B cell (primary cell): Measurements from ENCODE around the gene NPC1. TPM values are rescaled to one million over a fixed set of nuclear protein-coding genes. Genes with fewer than 3 reads are reported as not detected.

ENCODE experiments used
- ATAC-seq: fragments of 200-7000 bp; cut with Tn5 transposase; one replicate; pipeline ENCODE4 v1.10.0; 2021; ENCODE audit warnings: low read depth, mild to moderate bottlenecking, moderate number of reproducible peaks, moderate library complexity
- CTCF ChIA-PET: fragments of 350-600 bp; sonication (Branson Sonifier 250); formaldehyde crosslinking; loops from one replicate; lab custom pipeline; 2021; ENCODE audit warnings: antibody characterized with exemption, inconsistent platforms; lab: Charles Lee
- POLR2A ChIA-PET: fragments of 350-600 bp; sonication (Branson Sonifier 250); formaldehyde crosslinking; loops from one replicate; lab custom pipeline; 2021; ENCODE audit warnings: antibody characterized with exemption; lab: Charles Lee
- DNase-seq: peaks from one replicate; pipeline ENCODE4 v3.0.0; 2013
- H2AFZ ChIP-seq: 2 replicates; pipeline ENCODE4 v1.6.1; 2012; ENCODE audit warnings: mild to moderate bottlenecking, low read depth, low read length; ENCODE audit not compliant: insufficient read depth, poor library complexity, severe bottlenecking
- H3K27ac ChIP-seq, 2 donors: 1 replicate in 1 of 2; 2 replicates in 1 of 2; pipeline ENCODE4 v1.5.1; 2012 to 2013; ENCODE audit warnings: low read length in 2 of 2, mild to moderate bottlenecking in 2 of 2, moderate library complexity in 1 of 2
- H3K27me3 ChIP-seq, 4 experiments: fragments of 200-600 bp in 1 of 4; sonication (generic) in 1 of 4; replicated peaks in 1 of 4; 1 replicate in 2 of 4; 2 replicates in 2 of 4; pipeline versions ENCODE4 v1.6.1 to v1.7.0; 2013 to 2016; ENCODE audit warnings: low read length in 3 of 4, mild to moderate bottlenecking in 2 of 4, mixed read lengths in 1 of 4, moderate library complexity in 1 of 4; ENCODE audit not compliant: insufficient read depth in 4 of 4, control insufficient read depth in 3 of 4; ENCODE audit errors: control extremely low read depth in 1 of 4
- H3K36me3 ChIP-seq, 2 experiments: replicated peaks in 1 of 2; 1 replicate in 1 of 2; 2 replicates in 1 of 2; pipeline versions ENCODE4 v1.6.1 to v1.7.1; 2013; ENCODE audit warnings: low read length in 1 of 2; ENCODE audit not compliant: insufficient read depth in 2 of 2, control insufficient read depth in 1 of 2; ENCODE audit errors: control extremely low read depth in 1 of 2, extremely low read depth in 1 of 2
- H3K4me1 ChIP-seq, 2 donors: fragments of 200-600 bp in 1 of 2; sonication (generic) in 1 of 2; 1 replicate in 1 of 2; 2 replicates in 1 of 2; pipeline versions ENCODE4 v1.5.1 to v1.6.1; 2013 to 2017; ENCODE audit warnings: low read length in 2 of 2; ENCODE audit not compliant: control insufficient read depth in 2 of 2, insufficient read depth in 2 of 2
- H3K4me2 ChIP-seq: replicated peaks from 2 replicates; pipeline ENCODE3; 2012; ENCODE audit warnings: mild to moderate bottlenecking, low read depth, low read length; ENCODE audit not compliant: poor library complexity, severe bottlenecking
- H3K4me3 ChIP-seq, 5 experiments: fragments of 200-600 bp in 1 of 5; sonication (generic) in 1 of 5; 1 replicate in 3 of 5; 2 replicates in 2 of 5; pipeline versions ENCODE4 v1.5.1 to v1.7.0; 2011 to 2016; ENCODE audit warnings: low read length in 4 of 5, mild to moderate bottlenecking in 4 of 5, low read depth in 2 of 5, control low read depth in 1 of 5, moderate library complexity in 1 of 5; ENCODE audit not compliant: insufficient read depth in 1 of 5; ENCODE audit errors: control extremely low read depth in 1 of 5, extremely low read depth in 1 of 5
- H3K79me2 ChIP-seq: fragments of 200-600 bp; sonication (generic); one replicate; pipeline ENCODE4 v1.6.0; 2016; ENCODE audit warnings: low read length; ENCODE audit not compliant: control insufficient read depth, insufficient read depth
- H3K9ac ChIP-seq: fragments of 200-600 bp; sonication (generic); 2 replicates; pipeline ENCODE4 v1.6.1; 2017; ENCODE audit warnings: mild to moderate bottlenecking, low read length, moderate library complexity
- H3K9me3 ChIP-seq, 3 donors: one replicate each; pipeline versions ENCODE4 v1.6.1 to v1.7.1; 2013; ENCODE audit warnings: low read length in 2 of 3; ENCODE audit not compliant: control insufficient read depth in 2 of 3, insufficient read depth in 1 of 3; ENCODE audit errors: control extremely low read depth in 1 of 3
- H4K20me1 ChIP-seq: 2 replicates; pipeline ENCODE4 v1.6.0; 2012; ENCODE audit warnings: mild to moderate bottlenecking, low read length; ENCODE audit not compliant: insufficient read depth, control insufficient read depth, poor library complexity, severe bottlenecking
- H3K27ac Mint-ChIP-seq: one replicate; pipeline ENCODE4 v1.8.0; 2021; ENCODE audit warnings: mixed read lengths
- H3K27me3 Mint-ChIP-seq: one replicate; pipeline ENCODE4 v1.8.0; 2021; ENCODE audit warnings: mixed read lengths
- H3K4me1 Mint-ChIP-seq: one replicate; pipeline ENCODE4 v1.8.0; 2021; ENCODE audit warnings: mixed read lengths
- H3K4me3 Mint-ChIP-seq: one replicate; pipeline ENCODE4 v1.8.0; 2021; ENCODE audit warnings: mixed read lengths
- H3K9me3 Mint-ChIP-seq: one replicate; pipeline ENCODE4 v1.8.0; 2022; ENCODE audit warnings: mixed read lengths; ENCODE audit not compliant: insufficient read depth
- CTCF ChIP-seq: fragments of 200-600 bp; IDR thresholded peaks from one replicate; pipeline ENCODE4 v1.8.0; 2022; ENCODE audit warnings: antibody characterized with exemption, mild to moderate bottlenecking
- EZH2 ChIP-seq: IDR thresholded peaks from 2 replicates; pipeline ENCODE4 v1.6.1; 2012; ENCODE audit warnings: borderline replicate concordance, low read depth, mild to moderate bottlenecking, moderate library complexity, low read length; ENCODE audit not compliant: insufficient read depth, poor library complexity, severe bottlenecking
- WGBS: methylation state at CpG from one replicate; pipeline ENCODE4 v1.1.5; 2013; ENCODE audit warnings: missing lambda C conversion rate; ENCODE audit not compliant: insufficient coverage; 5-methylcytosine and 5-hydroxymethylcytosine counted together
- intact Hi-C: fragments of 100-400 bp; cut with micrococcal nuclease; formaldehyde crosslinking; loops from one replicate; pipeline ENCODE4 v1.10.0; 2022
- polyA plus RNA-seq: library from polyadenylated mRNA; depleted of rRNA; stranded (reverse); fragments of >200 nt; gene quantifications from 2 replicates; pipeline ENCODE4 v1.2.3, GENCODE V29; 2012
- total RNA-seq, 2 donors: library from RNA; stranded (reverse); fragments of 120-200 nt in 1 of 2; gene quantifications; 1 replicate in 1 of 2; 2 replicates in 1 of 2; pipeline versions ENCODE4 v1.2.3 to v1.2.4, GENCODE V29; 2013 to 2022

NPC1 gene
- total and polyA plus RNA-seq, 2 donors (not counting 1 experiment from before 2014, with no cell fraction given), result 17.5 to 44.4 TPM

DNA sequence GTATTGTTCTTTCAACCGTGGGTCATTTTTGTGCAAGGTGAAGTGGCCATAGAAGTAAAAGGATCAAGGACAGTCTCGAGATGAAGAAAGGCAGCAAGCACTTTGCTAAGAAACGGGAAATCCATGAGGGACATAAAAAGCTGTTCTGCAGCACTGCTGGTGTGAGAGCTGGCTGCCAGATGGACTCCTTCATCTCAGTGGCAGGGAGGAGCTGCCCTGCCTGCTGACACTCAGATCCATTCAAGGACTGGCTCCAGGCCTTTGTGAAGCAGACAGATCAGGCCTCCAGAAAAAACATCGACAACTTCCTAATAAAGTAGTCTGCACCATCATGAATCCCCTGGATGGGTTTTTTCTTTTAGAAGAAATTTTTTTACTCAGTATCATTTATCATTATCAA lies 53.5 kb downstream of the NPC1 start:
- Mint-ChIP-seq H3K4me3 (no peak overlapping the region), H3K4me1 (no peaks in the 10 kb centered on the region), H3K9me3 (no peaks in the 10 kb centered on the region), H3K27me3 (no peaks in the 10 kb centered on the region), H3K27ac (peak overlapping the region; percentile 53)
- ATAC-seq (no peak), DNase-seq (no peak)
- Histone ChIP-seq H3K4me2 (no peak overlapping the region), H3K27ac (no peak overlapping the region), H3K36me3 (peaks cover 8 to 97% of the 10 kb centered on the region in 2 experiments), H3K4me1 (no peaks in the 10 kb centered on the region), H2AFZ (no peak overlapping the region), H3K79me2 (no peaks in the 10 kb centered on the region), H3K9ac (no peak overlapping the region), H4K20me1 (no peaks in the 10 kb centered on the region), H3K4me3 (no peak overlapping the region), H3K27me3 (no peaks in the 10 kb centered on the region), H3K9me3 (no peaks in the 10 kb centered on the region)
- CTCF ChIA-PET, result no interaction called here
- 83% methylated on average over 3 of the region's 4 CpGs for WGBS
- intact Hi-C loops, result no loop called here
- TF ChIP-seq EZH2 (no peak), CTCF (no peak)
- POLR2A ChIA-PET, result interaction anchor here (0.7 kb wide), 1 partner anchor 1388 kb away, joined by 4 read pairs; no protein-coding TSS in a partner anchor

GRCh38 chr18:23531912-23532311 lies 54.4 kb downstream of the NPC1 start:
- Histone ChIP-seq H3K79me2 (no peaks in the 10 kb centered on the region), H3K27me3 (no peaks in the 10 kb centered on the region), H3K4me3 (no peak overlapping the region), H3K4me2 (no peak overlapping the region), H4K20me1 (no peaks in the 10 kb centered on the region), H3K4me1 (no peaks in the 10 kb centered on the region), H2AFZ (no peak overlapping the region), H3K27ac (no peak overlapping the region), H3K9ac (no peak overlapping the region), H3K9me3 (no peaks in the 10 kb centered on the region), H3K36me3 (peaks cover 8 to 97% of the 10 kb centered on the region in 2 experiments)
- no peaks in the 10 kb centered on the region for H3K9me3 Mint-ChIP-seq
- WGBS, result 99% methylated on average over 13 of the region's 13 CpGs
- H3K27ac Mint-ChIP-seq, result peak overlapping the region; percentile 17
- TF ChIP-seq CTCF (no peak), EZH2 (no peak)
- ChIA-PET CTCF (interaction anchor here (0.9 to 1.2 kb wide), 3 partner anchors 13 to 56 kb away, joined by 3 to 4 read pairs (median 3); no protein-coding TSS in a partner anchor), POLR2A (no interaction called here)
- no peak for ATAC-seq
- DNase-seq, result no peak
- no peak overlapping the region for H3K4me3 Mint-ChIP-seq
- H3K4me1 Mint-ChIP-seq, result no peaks in the 10 kb centered on the region
- no peaks in the 10 kb centered on the region for H3K27me3 Mint-ChIP-seq
- intact Hi-C loops, result no loop called here
